ENCODE measurements around the gene MISP3. TPM values are rescaled to one million over a fixed set of nuclear protein-coding genes. Genes with fewer than 3 reads are reported as not detected.
"Not testable (repeated sequence)": the region's sequence is repeated elsewhere in the genome, so short reads cannot be mapped to it uniquely, and the experiment has no call there.

The MISP3 gene
- total RNA-seq, result 0.26 and 1.4 TPM in 2 replicates

- FAIRE-seq (no peak), DNase-seq (ENCODE audit: low read depth) (no peak)
- H3K36me3 ChIP-seq (ENCODE audit: control insufficient read depth, insufficient read depth, low read length), result no peaks in the 10 kb centered on the region
- peak within 1 kb of the TSS; percentile 58 for H3K4me3 ChIP-seq (ENCODE audit: low read depth, low read length)
- TF ChIP-seq CTCF (IDR thresholded peaks at IDR 0.05; ENCODE audit: insufficient read depth, low read length, severe bottlenecking), result no peak
- H3K27me3 ChIP-seq (ENCODE audit: control insufficient read depth, insufficient read depth, low read length), result no peaks in the 10 kb centered on the region
Measured at GRCh38 chr19:14072535-14073260, at the start of gene MISP3. Gene MISP3, plus strand, starts transcription at chr19:14072786. Its CDS starts 524 bp downstream, at chr19:14073310.

- Histone ChIP-seq H3K36me3 (ENCODE audit: control insufficient read depth, insufficient read depth, low read length) (no peaks in the 10 kb centered on the region), H3K4me3 (ENCODE audit: low read depth, low read length) (no peak overlapping the region), H3K27me3 (ENCODE audit: control insufficient read depth, insufficient read depth, low read length) (no peaks in the 10 kb centered on the region)
- TF ChIP-seq CTCF (IDR thresholded peaks at IDR 0.05; ENCODE audit: insufficient read depth, low read length, severe bottlenecking), result peak; percentile 43
- DNase-seq (ENCODE audit: low read depth) (no peak), FAIRE-seq (no peak)
Measured at GRCh38 chr19:14023404-14024235, 49.0 kb upstream of the MISP3 start.

GRCh38 chr19:14026652-14027192, 45.9 kb upstream of the MISP3 start:
- not testable (repeated sequence) for DNase-seq (ENCODE audit: low read depth); FAIRE-seq; H3K4me3 ChIP-seq (ENCODE audit: low read depth, low read length); H3K36me3 ChIP-seq (ENCODE audit: control insufficient read depth, insufficient read depth, low read length); H3K27me3 ChIP-seq (ENCODE audit: control insufficient read depth, insufficient read depth, low read length)

- no peak for FAIRE-seq
- Histone ChIP-seq H3K36me3 (ENCODE audit: control insufficient read depth, insufficient read depth, low read length) (no peaks in the 10 kb centered on the region), H3K4me3 (ENCODE audit: low read depth, low read length) (no peak within 1 kb of the TSS), H3K27me3 (ENCODE audit: control insufficient read depth, insufficient read depth, low read length) (no peaks in the 10 kb centered on the region)
- TF ChIP-seq CTCF (IDR thresholded peaks at IDR 0.05; ENCODE audit: insufficient read depth, low read length, severe bottlenecking), result no peak
- no peak for DNase-seq (ENCODE audit: low read depth)
Measured at GRCh38 chr19:14027856-14028450, 44.6 kb upstream of the MISP3 start, which contains the start of gene RLN3. Gene RLN3, plus strand, starts transcription at chr19:14028148. Its CDS starts 57 bp downstream, at chr19:14028205.

GRCh38 chr19:14028901-14029300, 43.7 kb upstream of the MISP3 start:
- no peak overlapping the region for H3K4me3 ChIP-seq (ENCODE audit: low read depth, low read length)
- FAIRE-seq (no peak), DNase-seq (ENCODE audit: low read depth) (no peak)
- TF ChIP-seq CTCF (IDR thresholded peaks at IDR 0.05; ENCODE audit: insufficient read depth, low read length, severe bottlenecking), result no peak
- H3K27me3 ChIP-seq (ENCODE audit: control insufficient read depth, insufficient read depth, low read length), result no peaks in the 10 kb centered on the region
- no peaks in the 10 kb centered on the region for H3K36me3 ChIP-seq (ENCODE audit: control insufficient read depth, insufficient read depth, low read length)

Data from bronchial epithelial cell (primary cell).